ENCODE measurements around the gene FOXD2. TPM values are rescaled to one million over a fixed set of nuclear protein-coding genes. Genes with fewer than 3 reads are reported as not detected.

The FOXD2 gene
- 0.08 and 0.15 TPM in 2 replicates for total RNA-seq

GRCh38 chr1:47437447-47438164 is at the start of gene FOXD2:
FOXD2 (plus strand) TSS chr1:47438044; CDS start chr1:47438136, 92 bp downstream.

GRCh38 chr1:47415728-47416318 is 22.0 kb upstream of the FOXD2 start, which contains the start of gene FOXE3:
FOXE3 (plus strand) TSS chr1:47416285; CDS start chr1:47416316, 31 bp downstream.

Other genes starting within 250 kb of the FOXD2 start
- 3.5 and 6.2 TPM in 2 replicates for gene PDZK1IP1, start 248.0 kb upstream of the FOXD2 start, total RNA-seq
- not detected in 2 replicates for gene TAL1, start 205.8 kb upstream of the FOXD2 start, total RNA-seq
- 10.3 and 14.6 TPM in 2 replicates for gene STIL, start 123.9 kb upstream of the FOXD2 start, total RNA-seq
- gene CMPK1, start 104.3 kb upstream of the FOXD2 start, total RNA-seq = 69.9 and 76.8 TPM in 2 replicates
- not detected in 2 replicates for gene FOXE3, start 21.8 kb upstream of the FOXD2 start, total RNA-seq